SK-N-SH (cell line): ENCODE measurements around the gene ZFP36. TPM values are rescaled to one million over a fixed set of nuclear protein-coding genes. Genes with fewer than 3 reads are reported as not detected.

Experiments used
- CTCF ChIA-PET: fragments of 300-600, 350-600 bp; formaldehyde crosslinking; extraction: SDS; loops from one replicate; lab custom pipeline; 2021; lab: Yijun Ruan, JAX
- POLR2A ChIA-PET: fragments of 350-600 bp; sonication (Branson Sonifier 250); formaldehyde crosslinking; extraction: SDS; loops from one replicate; lab custom pipeline; 2020; ENCODE audit warnings: antibody characterized with exemption, inconsistent platforms; lab: Yijun Ruan, JAX
- DNase-seq: peaks from one replicate; pipeline ENCODE4 v3.0.0; 2012
- H2AFZ ChIP-seq: fragments of 200-600 bp; sonication (generic); 2 replicates; pipeline ENCODE4 v1.8.1; 2016; ENCODE audit warnings: antibody characterized with exemption, mild to moderate bottlenecking, low read depth
- H3F3A ChIP-seq: fragments of 200-600 bp; sonication (generic); replicated peaks from 2 replicates; pipeline ENCODE3; 2016; ENCODE audit warnings: antibody characterized with exemption, mild to moderate bottlenecking; ENCODE audit not compliant: insufficient read depth
- H3K27ac ChIP-seq, 2 experiments: fragments of 200-500 bp in 1 of 2; fragments of 200-600 bp in 1 of 2; sonication (Bioruptor generic) in 1 of 2; sonication (generic), shearing (Covaris generic) in 1 of 2; 2 replicates each; pipeline versions ENCODE4 v1.5.1 to v1.6.1; 2014 to 2016; ENCODE audit warnings: low read depth in 2 of 2, inconsistent platforms in 1 of 2, low read length in 1 of 2, mild to moderate bottlenecking in 1 of 2, mixed read lengths in 1 of 2
- H3K27me3 ChIP-seq: fragments of 200-600 bp; sonication (generic), shearing (Covaris generic); 2 replicates; pipeline ENCODE4 v1.6.1; 2016; ENCODE audit warnings: mixed run types; ENCODE audit not compliant: insufficient read depth
- H3K36me3 ChIP-seq, 2 experiments: fragments of 200-500 bp in 1 of 2; fragments of 200-600 bp in 1 of 2; sonication (Bioruptor generic) in 1 of 2; sonication (generic) in 1 of 2; replicated peaks in 1 of 2; 2 replicates each; pipeline versions ENCODE3 to v1.5.1; 2014 to 2016; ENCODE audit warnings: low read length in 1 of 2, mild to moderate bottlenecking in 1 of 2; ENCODE audit not compliant: insufficient read depth in 2 of 2, control insufficient read depth in 1 of 2
- H3K4me1 ChIP-seq, 2 experiments: fragments of 200-500 bp in 1 of 2; fragments of 200-600 bp in 1 of 2; sonication (Bioruptor generic) in 1 of 2; sonication (generic), shearing (Covaris generic) in 1 of 2; 2 replicates each; pipeline versions ENCODE4 v1.5.1 to v1.6.1; 2014 to 2016; ENCODE audit warnings: low read depth in 1 of 2, low read length in 1 of 2, mixed run types in 1 of 2; ENCODE audit not compliant: insufficient read depth in 2 of 2, control insufficient read depth in 1 of 2
- H3K4me2 ChIP-seq: fragments of 200-600 bp; sonication (generic), shearing (Covaris generic); 2 replicates; pipeline ENCODE4 v1.6.1; 2017; ENCODE audit warnings: mixed run types
- H3K4me3 ChIP-seq, 2 experiments: fragments of 200-500 bp in 1 of 2; fragments of 200-600 bp in 1 of 2; sonication (Bioruptor generic) in 1 of 2; sonication (generic), shearing (Covaris generic) in 1 of 2; 2 replicates each; pipeline versions ENCODE4 v1.5.1 to v1.8.1; 2014 to 2016; ENCODE audit warnings: low read depth in 2 of 2, inconsistent platforms in 1 of 2, low read length in 1 of 2, mild to moderate bottlenecking in 1 of 2, mixed read lengths in 1 of 2, moderate library complexity in 1 of 2
- H3K79me2 ChIP-seq: fragments of 200-600 bp; sonication (generic); 2 replicates; pipeline ENCODE4 v1.8.1; 2017; ENCODE audit warnings: mild to moderate bottlenecking; ENCODE audit not compliant: insufficient read depth
- H3K9ac ChIP-seq: fragments of 200-600 bp; sonication (generic); 2 replicates; pipeline ENCODE4 v1.6.1; 2017; ENCODE audit warnings: mixed run types
- H3K9me2 ChIP-seq: fragments of 200-600 bp; sonication (generic); 2 replicates; pipeline ENCODE4 v1.6.1; 2017; ENCODE audit warnings: mixed run types
- H3K9me3 ChIP-seq: fragments of 200-600 bp; sonication (generic); 2 replicates; pipeline ENCODE4 v1.6.1; 2017; ENCODE audit warnings: mixed run types, mild to moderate bottlenecking, moderate library complexity
- H4K20me1 ChIP-seq: fragments of 200-600 bp; sonication (generic); 2 replicates; pipeline ENCODE4 v1.6.1; 2017; ENCODE audit warnings: mild to moderate bottlenecking, mixed run types; ENCODE audit not compliant: insufficient read depth
- ELF1 ChIP-seq: IDR thresholded peaks from 2 replicates; pipeline ENCODE4 v1.4.0; 2012
- FOXM1 ChIP-seq: IDR thresholded peaks from 2 replicates; pipeline ENCODE4 v1.4.0; 2012; ENCODE audit warnings: low read depth, mild to moderate bottlenecking
- MXI1 ChIP-seq: IDR thresholded peaks from 2 replicates; pipeline ENCODE4 v1.6.1; 2012; ENCODE audit warnings: mild to moderate bottlenecking, low read depth, low read length, improper control_type of control experiment
- NRF1 ChIP-seq: IDR thresholded peaks from 2 replicates; pipeline ENCODE4 v1.6.1; 2012; ENCODE audit warnings: low read depth, mild to moderate bottlenecking, low read length
- RAD21 ChIP-seq: IDR thresholded peaks from 2 replicates; pipeline ENCODE4 v1.6.1; 2012; ENCODE audit warnings: mild to moderate bottlenecking, low read length
- RFX5 ChIP-seq: IDR thresholded peaks from 2 replicates; pipeline ENCODE4 v1.6.1; 2012; ENCODE audit warnings: mild to moderate bottlenecking, improper control_type of control experiment, low read length
- SIN3A ChIP-seq: IDR thresholded peaks from 2 replicates; pipeline ENCODE4 v1.6.1; 2012; ENCODE audit warnings: low read depth, mild to moderate bottlenecking, low read length, moderate library complexity, borderline replicate concordance
- TAF1 ChIP-seq: IDR thresholded peaks from 2 replicates; pipeline ENCODE4 v1.6.1; 2012; ENCODE audit warnings: low read depth, mild to moderate bottlenecking, low read length, moderate library complexity, borderline replicate concordance
- TCF12 ChIP-seq: IDR thresholded peaks from 2 replicates; pipeline ENCODE4 v1.4.0; 2012
- USF2 ChIP-seq: fragments of 150-350 bp; IDR thresholded peaks from 2 replicates; pipeline ENCODE4 v1.6.1; 2017; ENCODE audit warnings: antibody characterized with exemption, low read length, low read depth, borderline replicate concordance
- WGBS: methylation state at CpG from one replicate; pipeline ENCODE4 v1.1.6; 2017; ENCODE audit warnings: low lambda C conversion rate; 5-methylcytosine and 5-hydroxymethylcytosine counted together
- polyA plus RNA-seq, 3 experiments: library from polyadenylated mRNA; depleted of rRNA; stranded (reverse); fragments of >200 nt; gene quantifications; 2 replicates each; pipeline ENCODE4 v1.2.3, GENCODE V29; 2012
- TF ChIP-seq, protein P1 (sequence below): fragments of 200-600 bp; sonication (generic); IDR thresholded peaks from 2 replicates; pipeline ENCODE4 v1.6.1; 2017; ENCODE audit warnings: antibody characterized with exemption, mild to moderate bottlenecking, moderate library complexity

The ZFP36 gene
- polyA plus RNA-seq, 1 of the 3 experiments (the other 2 are of a cell fraction), result 49.3 TPM

GRCh38 chr19:39445196-39446111 lies 38.8 kb downstream of the ZFP36 start, which contains the start of gene SUPT5H (continued):
- TF ChIP-seq, protein P1, sequence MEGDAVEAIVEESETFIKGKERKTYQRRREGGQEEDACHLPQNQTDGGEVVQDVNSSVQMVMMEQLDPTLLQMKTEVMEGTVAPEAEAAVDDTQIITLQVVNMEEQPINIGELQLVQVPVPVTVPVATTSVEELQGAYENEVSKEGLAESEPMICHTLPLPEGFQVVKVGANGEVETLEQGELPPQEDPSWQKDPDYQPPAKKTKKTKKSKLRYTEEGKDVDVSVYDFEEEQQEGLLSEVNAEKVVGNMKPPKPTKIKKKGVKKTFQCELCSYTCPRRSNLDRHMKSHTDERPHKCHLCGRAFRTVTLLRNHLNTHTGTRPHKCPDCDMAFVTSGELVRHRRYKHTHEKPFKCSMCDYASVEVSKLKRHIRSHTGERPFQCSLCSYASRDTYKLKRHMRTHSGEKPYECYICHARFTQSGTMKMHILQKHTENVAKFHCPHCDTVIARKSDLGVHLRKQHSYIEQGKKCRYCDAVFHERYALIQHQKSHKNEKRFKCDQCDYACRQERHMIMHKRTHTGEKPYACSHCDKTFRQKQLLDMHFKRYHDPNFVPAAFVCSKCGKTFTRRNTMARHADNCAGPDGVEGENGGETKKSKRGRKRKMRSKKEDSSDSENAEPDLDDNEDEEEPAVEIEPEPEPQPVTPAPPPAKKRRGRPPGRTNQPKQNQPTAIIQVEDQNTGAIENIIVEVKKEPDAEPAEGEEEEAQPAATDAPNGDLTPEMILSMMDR, result no peak
- TF ChIP-seq NRF1, result no peak
- no peak for TF ChIP-seq USF2
- no peak; the same call in none of the 2 replicates for TF ChIP-seq MXI1
- TF ChIP-seq SIN3A, result peak; percentile 99
- TF ChIP-seq FOXM1, result no peak
- TF ChIP-seq TCF12, result no peak; the same call in 1 of the 2 replicates
- TF ChIP-seq, all 33 proteins: peak for 11

GRCh38 chr19:39446365-39447084 lies 39.9 kb downstream of the ZFP36 start:
- CTCF ChIA-PET, result interaction anchor here (2.0 kb wide), 1 partner anchor 86 kb away, joined by 8 read pairs; the partner anchor contains the start of gene EID2B
- WGBS, result 85% methylated on average over 16 of the region's 16 CpGs
- TF ChIP-seq TAF1 (no peak), SIN3A (no peak), RAD21 (no peak), ELF1 (no peak), RFX5 (no peak)
- no peak for DNase-seq
- Histone ChIP-seq H3K9me2 (no peaks in the 10 kb centered on the region), H3K27me3 (no peaks in the 10 kb centered on the region), H3K9me3 (no peaks in the 10 kb centered on the region), H3K79me2 (peaks cover 81% of the 10 kb centered on the region), H3K36me3 (peaks cover 0 to 17% of the 10 kb centered on the region in 2 experiments), H3K27ac (peak overlapping the region in 1 of 2 experiments; percentile 96; a peak in 1 of 4 replicates), H4K20me1 (peaks cover 35% of the 10 kb centered on the region), H3K4me2 (peak overlapping the region; percentile 97), H3K4me1 (peaks cover 4 to 12% of the 10 kb centered on the region in 2 experiments; a peak in 3 of 4 replicates), H3F3A (peaks cover 33% of the 10 kb centered on the region), H3K9ac (peak overlapping the region; percentile 97), H3K4me3 (peak overlapping the region; percentile 71 to 93), H2AFZ (no peak overlapping the region)
- POLR2A ChIA-PET, result interaction anchor here (3.8 kb wide), 1 partner anchor 11 kb away, joined by 39 read pairs; the partner anchor contains the start of gene RPS16
